Cardiac muscle cell (in vitro differentiated cells and primary cell): ENCODE measurements around the gene FAF1. TPM values are rescaled to one million over a fixed set of nuclear protein-coding genes. Genes with fewer than 3 reads are reported as not detected.

Experiments
- DNase-seq, 2 donors: peaks; one replicate each; pipeline versions ENCODE4 v3.0.0 to v3.0.0-alpha.2; 2010 to 2017; ENCODE audit warnings: low read depth in 1 of 2, low spot score in 1 of 2
- H3K27ac ChIP-seq: fragments of 200-600 bp; sonication (generic); 2 replicates; pipeline ENCODE4 v1.5.1; 2016
- H3K27me3 ChIP-seq: fragments of 200-600 bp; sonication (generic); 2 replicates; pipeline ENCODE4 v1.6.0; 2016; ENCODE audit warnings: control low read depth
- H3K36me3 ChIP-seq: fragments of 200-600 bp; sonication (generic); 2 replicates; pipeline ENCODE4 v1.5.1; 2016; ENCODE audit warnings: control low read depth
- H3K4me1 ChIP-seq: fragments of 200-600 bp; sonication (generic); 2 replicates; pipeline ENCODE4 v1.8.1; 2017; ENCODE audit warnings: low read depth, mild to moderate bottlenecking, mixed run types
- H3K4me3 ChIP-seq: fragments of 200-600 bp; sonication (generic); 2 replicates; pipeline ENCODE4 v1.5.1; 2016; ENCODE audit warnings: mild to moderate bottlenecking
- H3K9me3 ChIP-seq: fragments of 200-600 bp; sonication (generic); 2 replicates; pipeline ENCODE4 v1.5.1; 2017; ENCODE audit warnings: low read depth, mild to moderate bottlenecking, control low read depth
- CTCF ChIP-seq: IDR thresholded peaks from 2 replicates; pipeline ENCODE4 v1.5.1; 2012; ENCODE audit warnings: low read depth, mild to moderate bottlenecking, low read length
- polyA plus RNA-seq: library from polyadenylated mRNA; unstranded; fragments of >200 nt; fragmentation: Nextera tagmentation; extraction: Ambion mirVana; gene quantifications from 2 replicates; pipeline ENCODE4 v1.2.1, GENCODE V29; 2016
- total RNA-seq: library from RNA; depleted of rRNA; stranded (reverse); fragments of >200 nt; gene quantifications from 2 replicates; pipeline ENCODE4 v1.2.3, GENCODE V29; 2016

Gene FAF1
- total and polyA plus RNA-seq, 2 experiments from 2014 or later = 24.3 to 76.7 TPM

GRCh38 chr1:50526431-50526830 lies 433.6 kb downstream of the FAF1 start:
- H3K27me3 ChIP-seq = no peaks in the 10 kb centered on the region
- no peak for TF ChIP-seq CTCF
- no peak overlapping the region for H3K4me3 ChIP-seq
- no peaks in the 10 kb centered on the region for H3K36me3 ChIP-seq
- no peaks in the 10 kb centered on the region for H3K9me3 ChIP-seq
- H3K4me1 ChIP-seq = no peaks in the 10 kb centered on the region
- DNase-seq = no peak
- H3K27ac ChIP-seq = no peak overlapping the region

GRCh38 chr1:50523548-50523947 lies 436.5 kb downstream of the FAF1 start:
- no peak overlapping the region for H3K4me3 ChIP-seq
- H3K36me3 ChIP-seq = no peaks in the 10 kb centered on the region
- no peaks in the 10 kb centered on the region for H3K27me3 ChIP-seq
- no peak for DNase-seq
- no peaks in the 10 kb centered on the region for H3K9me3 ChIP-seq
- no peak overlapping the region for H3K27ac ChIP-seq
- TF ChIP-seq CTCF = no peak
- no peaks in the 10 kb centered on the region for H3K4me1 ChIP-seq

- H3K9me3 ChIP-seq = no peaks in the 10 kb centered on the region
- no peak for DNase-seq
- no peak for TF ChIP-seq CTCF
- no peaks in the 10 kb centered on the region for H3K4me1 ChIP-seq
- no peak overlapping the region for H3K4me3 ChIP-seq
- H3K27ac ChIP-seq = no peak overlapping the region
- no peaks in the 10 kb centered on the region for H3K27me3 ChIP-seq
- H3K36me3 ChIP-seq = no peaks in the 10 kb centered on the region
These were observed 437.2 kb downstream of the FAF1 start for GRCh38 chr1:50522691-50523342.

- no peak overlapping the region for H3K4me3 ChIP-seq
- H3K36me3 ChIP-seq = no peaks in the 10 kb centered on the region
- no peaks in the 10 kb centered on the region for H3K27me3 ChIP-seq
- no peaks in the 10 kb centered on the region for H3K9me3 ChIP-seq
- TF ChIP-seq CTCF = no peak
- no peak for DNase-seq
- H3K4me1 ChIP-seq = no peaks in the 10 kb centered on the region
- no peak overlapping the region for H3K27ac ChIP-seq
These were observed 438.4 kb downstream of the FAF1 start for GRCh38 chr1:50521703-50522102.

GRCh38 chr1:50517488-50517887 lies 442.6 kb downstream of the FAF1 start:
- no peak overlapping the region for H3K27ac ChIP-seq
- no peaks in the 10 kb centered on the region for H3K27me3 ChIP-seq
- H3K36me3 ChIP-seq = no peaks in the 10 kb centered on the region
- no peaks in the 10 kb centered on the region for H3K4me1 ChIP-seq
- no peaks in the 10 kb centered on the region for H3K9me3 ChIP-seq
- no peak overlapping the region for H3K4me3 ChIP-seq
- TF ChIP-seq CTCF = no peak
- DNase-seq = no peak
